Kidney capillary endothelial cell (primary cell): ENCODE results near the gene NAA10.

Experiments
- DNase-seq: peaks from one replicate; pipeline ENCODE4 v3.0.0-alpha.2; 2018; ENCODE audit warnings: low spot score

The NAA10 gene

DNA sequence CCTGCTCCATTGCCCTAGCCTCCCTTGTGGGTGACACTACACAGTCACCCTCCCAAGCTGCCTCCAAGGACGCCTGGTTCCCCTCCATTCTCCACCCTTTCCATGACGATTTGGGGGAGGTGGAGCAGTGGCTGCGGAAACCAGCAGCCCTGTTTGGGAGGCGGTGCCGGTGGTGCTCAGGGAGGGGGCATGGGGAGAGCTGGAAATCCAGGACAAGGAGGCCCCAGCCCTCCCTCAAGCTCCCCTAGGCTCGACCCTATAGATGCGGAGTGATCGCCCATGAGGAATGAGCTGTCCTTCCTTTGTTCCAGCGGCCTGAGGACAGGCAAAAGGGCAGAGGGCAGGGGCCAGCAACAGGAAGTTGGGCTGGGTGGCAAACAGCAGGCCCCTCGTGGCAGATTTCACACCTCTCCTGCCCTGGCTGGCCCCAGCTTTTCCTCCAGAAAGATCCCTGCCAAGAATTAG is 13.2 kb upstream of the NAA10 start:
- no peak for DNase-seq

DNA sequence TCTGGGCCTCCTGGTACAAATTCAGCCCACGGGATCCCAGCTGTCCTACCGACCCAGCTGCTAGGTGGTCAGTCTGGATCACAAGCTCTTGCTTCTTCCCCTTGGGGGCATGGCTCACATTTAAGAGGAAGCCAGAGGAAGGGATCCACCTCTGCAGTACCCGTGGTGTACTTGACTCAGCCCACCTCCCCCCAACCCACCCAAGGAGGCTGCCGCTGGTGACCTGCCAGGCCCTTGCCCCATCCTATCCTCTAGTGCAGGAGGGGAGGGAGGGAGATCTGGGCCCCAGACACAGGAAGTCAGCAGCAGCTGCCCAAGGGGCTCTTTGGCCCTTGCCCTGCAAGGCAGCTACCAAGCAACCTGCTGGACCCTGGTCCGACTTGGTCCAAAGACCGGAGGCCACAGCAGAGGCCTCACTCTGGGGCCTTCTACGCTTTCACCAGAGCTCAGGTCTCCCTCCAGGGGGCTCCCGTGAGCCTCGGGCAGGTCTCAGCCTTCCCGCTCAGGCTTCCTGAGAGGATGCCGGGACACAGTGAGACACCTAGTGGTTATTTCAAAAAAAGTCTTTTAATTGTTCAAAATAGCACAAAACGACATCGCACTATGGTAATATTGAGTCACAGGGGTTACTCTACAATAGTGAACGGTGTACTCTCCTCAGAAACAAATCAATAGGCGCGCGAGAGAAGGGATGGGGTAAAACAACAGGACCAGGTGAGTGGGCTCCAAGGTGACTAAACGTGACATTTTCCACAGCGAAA is 12.4 kb upstream of the NAA10 start:
- DNase-seq = peak; percentile 79

DNA sequence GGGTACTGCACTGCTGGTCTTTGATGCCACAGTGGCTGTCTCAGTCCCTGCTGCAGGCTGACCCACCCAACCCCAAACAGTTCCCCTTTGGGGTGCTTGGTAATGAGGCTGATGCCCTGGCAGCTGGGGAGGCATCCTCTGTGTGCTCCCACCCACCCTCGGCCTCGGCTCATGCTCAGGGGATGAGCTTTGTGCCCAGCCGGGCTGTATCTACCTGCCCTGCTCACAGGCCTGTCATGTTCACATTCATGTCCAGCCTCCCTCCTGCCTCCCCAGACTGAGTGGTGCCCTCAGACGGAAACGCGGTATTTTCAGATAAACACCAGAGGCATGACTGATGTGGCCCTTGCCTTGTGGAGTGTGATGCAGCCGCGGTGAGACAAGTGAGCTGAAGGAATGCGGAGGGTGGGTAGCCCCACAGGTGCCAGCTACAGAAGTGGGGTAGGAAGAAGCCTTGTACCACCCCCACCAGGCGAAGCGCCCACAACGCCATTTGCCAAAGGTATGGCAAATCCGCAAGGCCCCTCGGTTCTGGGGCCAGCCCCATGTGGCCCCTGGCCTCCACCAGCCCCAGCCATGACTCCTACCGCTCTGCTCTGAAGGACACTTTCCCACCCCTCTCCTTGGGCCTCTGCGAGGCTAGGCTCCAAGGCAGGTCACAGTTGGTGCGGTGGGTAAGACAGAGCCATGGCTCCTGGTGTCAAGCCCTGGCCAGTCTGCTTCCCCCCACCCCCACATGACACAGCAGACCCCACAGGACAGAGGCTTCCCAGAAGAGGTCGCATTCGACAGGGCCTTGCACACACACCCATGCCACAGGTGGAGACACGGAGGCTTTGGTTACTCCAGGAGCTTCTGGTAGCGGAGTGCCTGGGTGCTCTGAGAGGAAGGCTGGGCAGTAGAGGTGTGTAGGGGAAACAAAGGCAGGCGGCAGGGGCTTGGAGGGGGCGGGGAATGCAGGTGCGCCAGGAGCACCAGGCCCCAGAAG is 11.4 kb upstream of the NAA10 start:
- no peak for DNase-seq

DNA sequence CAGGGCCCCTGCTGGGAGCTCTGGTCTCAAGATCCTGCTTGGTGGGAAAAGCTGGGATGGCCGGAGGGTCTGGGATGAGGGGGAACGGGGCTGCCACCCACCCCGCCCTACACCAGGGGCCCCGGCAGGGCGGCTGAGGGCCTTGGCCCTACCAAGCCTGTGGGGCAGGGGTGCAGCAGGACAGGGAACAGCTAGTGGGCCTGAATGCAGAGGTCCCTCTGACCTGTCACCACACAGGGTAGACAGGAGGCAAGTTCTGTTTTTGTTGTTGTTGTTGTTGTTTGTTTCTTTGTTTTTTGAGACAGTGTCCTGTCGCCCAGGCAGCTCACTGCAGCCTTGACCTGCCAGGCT is 9.9 kb upstream of the NAA10 start:
- no peak for DNase-seq

DNA sequence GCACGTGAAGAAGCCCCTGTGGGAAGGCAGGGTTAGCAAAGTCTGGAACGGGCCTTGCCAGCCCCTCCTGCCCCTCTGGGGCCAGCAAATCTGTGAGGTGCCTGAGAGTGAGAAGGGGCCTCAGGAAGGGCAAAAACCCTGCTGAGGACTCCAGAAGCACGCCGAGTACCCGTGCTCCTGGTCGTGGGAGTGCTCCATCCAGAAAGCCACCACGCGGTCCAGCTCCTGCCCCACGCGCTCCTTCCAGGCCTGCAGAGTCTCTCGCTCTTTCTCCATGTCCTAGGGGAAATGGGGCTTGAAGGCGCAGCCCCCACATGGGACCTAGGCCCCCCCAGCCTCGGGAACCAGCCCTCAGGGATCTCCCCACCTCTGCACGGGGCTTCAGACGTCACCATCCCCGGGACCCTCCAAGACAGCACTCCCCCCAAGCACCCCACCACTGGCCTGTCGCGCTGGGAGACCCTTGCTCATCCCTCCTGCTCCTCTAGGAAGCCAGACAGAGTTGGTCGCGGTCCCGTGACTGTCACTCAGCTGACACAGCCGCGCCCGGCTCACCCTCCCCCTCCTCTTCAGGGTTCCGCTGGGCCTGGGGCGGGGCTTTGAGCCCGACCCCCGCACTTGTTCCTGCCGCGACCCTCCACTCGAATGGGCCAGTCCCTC is 9.4 kb upstream of the NAA10 start, which contains the start of gene RENBP:
TSS of gene RENBP (minus strand) at position 504 of the 660 bp plus-strand sequence. CDS start at position 471, 33 bp downstream.
- DNase-seq = no peak

DNA sequence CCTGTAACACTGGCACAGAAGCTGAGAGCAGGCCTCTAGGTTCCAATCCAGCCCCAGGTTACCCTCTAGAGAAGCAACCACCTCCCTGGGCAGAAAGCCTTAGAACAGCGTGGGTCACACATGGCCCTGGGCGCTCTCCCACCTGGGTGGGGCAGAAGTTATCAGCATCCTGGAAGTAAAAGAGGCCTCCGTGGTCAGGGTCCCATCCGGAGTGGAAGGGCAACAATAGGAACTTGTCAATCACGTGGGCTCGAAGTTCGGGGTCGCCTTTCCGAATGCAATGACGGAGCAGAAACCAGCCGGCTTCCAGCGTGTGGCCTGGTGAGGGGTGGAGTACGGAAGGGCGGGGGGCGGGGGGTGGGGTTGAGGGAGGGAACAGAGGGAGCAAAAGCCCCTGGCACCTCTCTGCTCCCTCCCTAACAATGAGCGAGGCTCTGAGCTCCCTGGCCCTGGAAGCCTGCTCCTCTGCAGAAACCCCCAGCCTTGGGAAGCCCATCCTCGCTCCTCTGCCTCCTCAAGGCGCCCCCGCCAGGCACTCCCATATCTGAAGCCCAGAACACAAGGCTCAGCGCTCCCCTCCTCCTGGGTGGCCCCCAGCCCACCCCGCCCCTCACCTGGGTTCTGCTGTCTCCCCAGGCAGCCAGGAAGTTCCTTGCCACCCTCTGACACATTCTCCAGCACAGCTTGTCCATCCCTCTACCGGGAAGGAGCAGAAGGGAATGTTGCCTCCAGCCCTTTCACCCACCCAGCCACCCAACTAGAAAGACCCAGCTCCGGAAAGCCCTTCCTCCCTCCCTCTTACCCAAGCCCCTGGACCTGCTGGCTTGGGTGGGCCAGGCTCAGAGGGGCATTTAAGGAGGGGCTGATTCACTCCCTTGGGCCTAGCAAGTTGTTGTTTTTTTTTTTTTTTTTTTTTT is 6.8 kb upstream of the NAA10 start:
- DNase-seq = no peak

DNA sequence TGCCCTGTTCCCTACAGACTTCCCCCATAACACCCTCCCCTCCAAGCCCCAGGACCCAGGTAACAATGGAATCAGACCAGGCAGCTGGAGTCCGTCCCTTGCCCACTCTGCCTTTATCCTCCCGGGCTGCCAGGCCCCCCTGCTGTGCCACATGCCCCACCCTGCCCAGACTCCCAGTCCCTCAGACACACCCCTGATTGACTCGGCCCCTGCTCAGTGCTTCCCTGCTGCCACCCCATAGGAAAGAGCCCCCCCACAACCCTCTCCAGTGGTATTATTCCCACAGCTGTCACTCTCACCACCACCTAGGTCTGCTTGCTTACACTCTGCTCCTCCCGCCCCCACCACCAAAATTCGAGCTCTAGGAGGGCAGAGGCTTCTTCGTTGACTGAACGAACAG is 4.7 kb upstream of the NAA10 start:
- no peak for DNase-seq

DNA sequence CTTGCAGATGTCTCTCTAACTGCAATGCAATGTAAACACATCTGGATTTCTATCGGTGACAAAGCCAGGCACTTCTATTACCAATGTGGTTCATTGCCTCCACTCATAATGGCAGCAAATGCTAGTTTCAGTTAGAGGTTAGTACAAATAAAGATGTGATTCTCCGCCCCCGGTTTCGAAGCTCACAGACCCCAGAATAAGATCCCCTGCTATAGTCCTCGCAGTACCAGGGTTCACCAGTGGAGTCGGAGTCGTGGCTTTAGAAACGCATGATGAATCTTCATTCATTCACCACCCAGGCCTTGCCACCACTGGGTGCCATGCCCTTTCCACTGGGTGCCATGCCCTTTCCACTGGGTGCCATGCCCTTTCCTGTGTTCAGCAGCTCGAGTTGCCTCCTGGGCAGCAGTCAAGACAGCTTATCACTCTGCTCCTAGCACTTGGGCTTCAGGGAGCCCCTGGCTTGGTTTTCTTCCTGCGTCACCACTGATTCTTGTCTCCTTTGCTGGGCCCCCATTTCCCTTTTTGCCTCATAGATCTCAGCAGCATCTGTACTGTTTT is 3.5 kb upstream of the NAA10 start:
- no peak for DNase-seq

DNA sequence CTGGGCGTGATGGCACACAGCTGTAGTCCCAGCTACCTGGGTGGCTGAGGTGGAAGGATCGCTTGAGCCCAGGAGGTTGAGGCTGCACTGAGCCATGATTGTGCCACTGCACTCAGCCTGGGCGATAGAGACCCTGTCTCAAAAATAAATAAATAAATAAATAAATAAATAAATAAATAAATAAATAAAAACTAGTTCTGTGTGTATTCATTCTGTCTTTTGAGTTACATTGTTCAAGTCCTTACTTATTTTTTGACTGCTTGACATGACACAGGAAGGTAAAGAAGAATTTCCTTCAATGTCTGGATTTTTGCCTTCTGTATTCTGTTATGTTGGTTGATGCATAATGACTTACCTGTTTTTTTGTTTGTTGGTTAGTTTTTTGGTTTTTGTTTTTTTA is 2.2 kb upstream of the NAA10 start:
- no peak for DNase-seq

DNA sequence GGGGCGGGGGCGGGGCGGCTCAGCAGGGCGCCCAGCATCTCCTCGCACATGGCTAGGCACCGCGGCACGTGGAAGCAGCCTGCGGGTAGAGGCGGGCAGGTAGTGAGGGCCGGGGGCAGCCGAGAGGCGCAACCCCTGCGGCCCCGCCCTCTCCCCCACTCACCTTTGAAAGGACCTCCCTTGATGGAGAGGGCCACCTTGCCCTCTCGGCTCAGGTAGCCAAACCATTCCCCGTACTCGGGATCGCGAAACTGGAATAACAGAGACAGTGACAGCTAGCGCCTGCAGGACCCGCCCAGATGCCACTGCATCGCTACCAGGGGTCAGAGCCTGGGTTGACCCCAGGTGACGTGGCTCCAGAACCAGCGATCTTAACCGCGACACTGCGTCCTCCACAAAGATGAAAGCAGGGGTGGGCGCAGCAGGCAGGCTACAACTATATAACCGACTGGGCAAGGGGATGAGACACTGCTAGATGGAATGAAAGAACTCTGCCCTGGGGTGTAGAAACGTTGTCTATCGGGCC is 552 bp upstream of the NAA10 start:
- DNase-seq = no peak

DNA sequence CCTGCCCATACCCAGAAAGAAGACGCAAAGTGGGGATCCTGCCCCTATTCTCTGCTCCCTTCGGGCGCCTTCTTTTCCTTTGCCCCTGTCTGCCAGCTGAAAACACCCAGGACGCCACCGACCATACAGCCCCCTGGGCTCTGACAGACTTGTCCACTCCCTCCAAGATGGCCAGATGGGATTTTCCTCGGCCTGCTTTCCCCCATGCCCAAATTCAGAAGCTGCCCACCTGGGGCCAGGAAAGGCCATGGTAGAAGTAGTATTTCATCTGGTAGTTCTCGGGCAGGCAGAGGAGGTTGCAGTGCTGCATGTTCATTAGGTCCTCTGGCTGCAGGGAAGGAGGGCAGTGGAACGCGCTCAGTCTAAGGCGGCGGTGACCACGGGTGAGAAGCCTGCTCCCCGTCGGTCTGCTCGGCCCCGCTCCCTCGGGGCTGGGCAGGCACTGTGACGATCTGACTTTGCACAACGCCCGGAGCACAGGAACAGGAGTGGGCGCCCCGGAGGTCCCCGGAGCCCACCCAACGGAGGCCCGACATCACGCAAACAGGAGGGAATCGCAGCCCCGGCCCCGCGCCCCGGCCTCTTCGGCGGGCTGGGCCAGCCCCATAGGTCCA is 582 bp downstream of the NAA10 start:
- no peak for DNase-seq

DNA sequence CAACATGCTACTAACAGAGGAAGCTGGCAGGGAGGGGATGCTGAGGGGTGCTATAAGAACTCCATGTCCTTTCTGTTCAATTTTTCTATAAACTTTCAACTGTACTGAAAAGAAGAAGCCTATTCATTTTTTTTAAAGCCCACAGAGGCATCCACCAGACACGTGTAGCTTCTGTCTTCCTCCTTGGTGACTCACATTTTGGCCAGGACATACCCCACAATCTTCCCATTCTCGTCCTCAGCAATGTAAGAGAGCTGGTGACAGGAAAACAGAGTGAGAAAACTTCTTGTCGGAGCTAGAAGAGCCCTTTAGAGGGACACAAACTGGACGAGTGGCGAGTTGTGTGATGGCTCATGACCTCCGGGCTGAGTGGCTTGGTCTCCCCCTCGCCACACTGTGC is 1.1 kb downstream of the NAA10 start:
- DNase-seq = no peak

DNA sequence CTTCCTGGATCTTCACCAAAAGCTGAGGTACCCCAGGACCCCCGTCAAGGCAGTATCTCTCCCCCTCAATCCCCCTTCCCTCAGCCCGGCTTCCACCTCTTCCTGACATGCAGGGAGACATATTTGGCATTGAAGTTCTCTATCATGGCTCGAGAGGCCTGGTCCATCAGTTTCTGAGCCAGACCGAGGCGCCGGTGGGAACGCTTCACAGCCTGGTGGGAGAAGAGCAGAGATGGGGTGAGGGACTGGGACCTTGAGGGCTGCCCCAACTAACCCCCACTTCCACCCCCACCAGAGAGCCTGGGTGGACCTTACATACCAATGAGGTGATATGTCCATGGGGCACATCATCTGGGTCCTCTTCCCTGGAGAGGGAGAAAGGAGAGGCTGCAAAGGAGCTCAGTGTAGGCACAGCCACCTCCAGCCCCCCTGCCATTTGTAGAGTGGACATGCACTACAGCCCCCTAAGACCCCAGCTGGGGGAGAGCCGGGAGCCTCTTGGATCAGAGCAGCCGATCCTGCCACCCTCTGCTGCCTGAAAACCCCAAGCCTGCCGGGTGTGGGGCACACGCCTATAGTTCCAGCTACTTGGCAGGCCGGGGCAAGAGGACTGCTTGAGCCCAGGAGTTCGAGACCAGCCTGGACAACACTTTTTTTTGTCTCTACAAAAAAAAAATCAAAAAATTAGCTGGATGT is 2.5 kb downstream of the NAA10 start:
- no peak for DNase-seq

DNA sequence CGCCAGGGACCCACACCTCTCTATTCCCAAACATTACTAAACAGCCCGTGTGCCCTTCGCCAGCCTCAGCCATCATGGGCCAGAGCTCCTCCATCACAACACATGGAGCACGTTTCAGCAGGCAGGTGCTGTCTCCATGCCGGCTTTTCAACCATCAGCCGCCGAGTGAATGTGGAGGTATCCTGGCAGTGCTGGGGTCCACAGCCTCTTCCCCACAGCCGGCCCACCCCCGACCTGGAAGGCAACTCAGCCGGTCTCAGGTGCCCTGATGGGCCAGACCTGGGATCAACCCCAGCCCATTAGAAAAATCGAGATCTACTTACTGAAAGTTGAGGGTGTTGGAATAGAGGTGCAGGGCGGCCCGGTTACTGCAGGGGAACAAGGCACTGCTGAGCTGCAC is 3.1 kb downstream of the NAA10 start:
- DNase-seq = no peak

DNA sequence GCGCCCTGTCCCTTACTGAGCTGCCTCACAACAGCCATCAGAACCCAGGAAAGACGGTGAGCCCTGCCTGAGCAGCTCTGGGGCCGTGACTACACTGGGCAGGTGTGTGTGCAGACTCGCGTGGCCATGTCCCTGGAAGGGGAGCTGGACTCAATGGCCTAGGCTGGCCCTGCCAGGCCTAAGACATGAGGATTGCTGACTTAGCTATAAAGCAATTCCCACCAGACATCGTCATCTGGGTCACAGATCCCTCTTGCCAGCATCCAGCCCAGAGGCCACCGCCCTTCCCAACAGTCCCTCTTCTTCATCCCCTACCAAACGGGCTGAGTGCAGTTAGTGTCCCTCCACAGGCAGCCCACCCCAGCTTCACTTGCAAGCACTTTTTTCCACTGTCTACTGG is 3.7 kb downstream of the NAA10 start:
- no peak for DNase-seq

DNA sequence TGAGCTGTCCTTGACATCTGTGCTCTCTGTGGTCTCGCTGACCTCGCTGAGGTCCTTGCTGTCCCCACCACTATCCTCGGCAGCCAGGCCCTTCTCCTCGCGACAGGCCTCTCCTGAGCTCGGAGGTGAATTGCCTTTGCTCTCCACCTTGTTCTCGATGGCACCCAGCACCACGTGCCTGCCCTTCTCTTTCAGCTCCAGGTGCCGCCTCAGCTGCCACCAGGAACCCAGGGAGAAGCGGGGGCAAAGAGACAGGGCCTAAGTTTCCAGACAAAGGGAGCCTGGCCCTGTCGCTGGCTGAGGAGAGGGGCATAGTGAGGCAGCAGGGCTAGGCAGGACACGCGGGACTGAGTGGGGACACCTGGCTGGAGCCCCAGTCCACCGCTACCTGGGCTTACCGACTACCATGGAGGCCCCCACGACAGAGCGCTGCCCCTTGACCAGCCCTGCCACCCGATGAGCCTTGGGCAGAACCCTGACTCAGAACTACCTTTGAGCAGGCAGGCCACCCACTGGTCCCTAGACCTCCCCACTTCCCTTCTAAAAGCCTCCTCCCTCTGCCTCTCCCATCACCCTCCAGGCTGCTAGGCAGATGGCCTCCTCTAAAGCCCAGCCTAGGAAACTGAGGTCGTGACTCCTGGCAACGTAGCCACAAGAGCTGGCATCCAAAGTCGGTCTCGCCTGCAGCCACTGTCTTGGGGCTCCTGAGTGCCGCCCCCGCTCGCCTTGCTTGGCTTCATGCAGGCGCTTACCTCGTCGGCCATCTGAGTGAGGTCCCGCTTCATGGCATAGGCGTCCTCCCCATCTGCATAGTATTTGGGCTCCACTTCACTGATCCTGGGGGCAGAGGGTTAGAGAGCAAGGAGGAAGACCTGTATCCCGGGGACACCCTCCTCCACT is 4.6 kb downstream of the NAA10 start:
- DNase-seq = no peak

DNA sequence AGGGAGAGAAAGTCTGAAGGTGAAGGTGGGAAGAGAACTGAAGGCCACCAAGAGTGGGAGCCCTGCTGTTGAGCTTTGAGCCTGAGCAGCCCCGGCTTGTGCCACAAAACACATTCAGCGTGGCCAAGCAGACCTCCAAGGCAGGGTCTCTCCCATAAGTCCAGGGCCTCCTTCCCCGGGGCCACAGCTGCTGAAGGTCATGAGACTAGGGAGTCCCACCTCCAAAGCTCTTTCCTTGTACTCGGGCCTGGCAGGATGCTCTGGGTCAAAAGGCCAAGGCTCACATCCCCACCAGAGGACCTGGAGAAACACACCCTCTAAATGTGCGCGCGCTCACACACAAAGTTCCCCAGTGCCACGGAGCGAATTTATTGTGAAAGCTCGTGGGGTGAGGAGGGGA is 5.3 kb downstream of the NAA10 start:
- no peak for DNase-seq

DNA sequence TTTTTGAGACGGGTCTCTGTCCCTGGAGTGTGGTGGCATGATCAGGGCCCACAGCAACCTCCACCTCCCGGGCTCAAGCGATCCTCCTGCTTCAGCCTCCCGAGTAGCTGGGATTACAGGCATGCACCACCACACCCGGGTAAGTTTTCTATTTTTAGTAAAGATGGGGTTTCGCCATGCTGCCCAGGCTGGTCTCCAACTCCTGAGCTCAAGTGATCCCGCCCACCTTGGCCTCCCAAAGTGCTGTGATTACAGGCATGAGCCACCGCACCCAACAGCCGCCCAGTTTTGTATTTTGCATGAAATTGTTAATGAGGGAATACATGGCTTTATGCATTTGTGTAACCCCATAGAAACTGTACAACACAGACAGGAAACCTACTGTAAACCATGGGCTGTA is 6.0 kb downstream of the NAA10 start:
- DNase-seq = no peak
